HepG2 (cell line): ENCODE measurements around the gene SDK1.

Experiments used
- CTCF ChIP-seq: sonication (generic); formaldehyde crosslinking; IDR thresholded peaks from 2 replicates; pipeline ENCODE4 v1.5.0; 2020; ENCODE audit warnings: mild to moderate bottlenecking, missing genetic modification reagents, moderate library complexity
- HDAC2 ChIP-seq: sonication (generic); formaldehyde crosslinking; IDR thresholded peaks from 2 replicates; pipeline ENCODE4 v1.4.0; 2020; ENCODE audit warnings: missing genetic modification reagents
- IKZF4 ChIP-seq: sonication (generic); formaldehyde crosslinking; IDR thresholded peaks from 2 replicates; pipeline ENCODE4 v1.5.1; 2020; ENCODE audit warnings: borderline replicate concordance, mild to moderate bottlenecking, low read depth, missing genetic modification reagents; ENCODE audit errors: not compliant biosample characterization
- KAT8 ChIP-seq: IDR thresholded peaks from 2 replicates; pipeline ENCODE4 v1.6.1; 2016; ENCODE audit warnings: missing genetic modification reagents, missing compliant biosample characterization
- MNT ChIP-seq: fragments of 450-650 bp; IDR thresholded peaks from 2 replicates; pipeline ENCODE4 v1.6.1; 2016
- POLR2A ChIP-seq, 2 experiments: IDR thresholded peaks; 2 replicates each; pipeline ENCODE4 v1.6.1; 2011; ENCODE audit warnings: low read depth in 2 of 2, low read length in 2 of 2, mild to moderate bottlenecking in 1 of 2, moderate library complexity in 1 of 2; ENCODE audit not compliant: insufficient read depth in 1 of 2
- SRSF9 ChIP-seq: fragments of 200-400 bp; formaldehyde crosslinking; IDR thresholded peaks from 2 replicates; pipeline ENCODE4 v1.6.1; 2018; ENCODE audit warnings: borderline replicate concordance, mild to moderate bottlenecking, low read depth, low read length; ENCODE audit not compliant: insufficient read depth, poor library complexity, severe bottlenecking
- YY1 ChIP-seq: IDR thresholded peaks from 2 replicates; pipeline ENCODE4 v1.6.1; 2011; ENCODE audit warnings: low read length, low read depth, moderate library complexity, mild to moderate bottlenecking; ENCODE audit not compliant: insufficient read depth, insufficient replicate concordance

GRCh38 chr7:3439333-3440030, 138.4 kb downstream of the SDK1 start:
- no peak for TF ChIP-seq SRSF9
- TF ChIP-seq IKZF4 (CRISPR knock-in tag): no peak
- no peak for TF ChIP-seq CTCF
- TF ChIP-seq YY1: no peak
- TF ChIP-seq HDAC2 (CRISPR knock-in tag): no peak
- no peak for TF ChIP-seq KAT8 (CRISPR knock-in tag)
- TF ChIP-seq POLR2A (IDR thresholded peaks at IDR 0.05; ENCODE audit: insufficient read depth in 1 of 2, low read depth in 2 of 2, low read length in 2 of 2): no peak
- no peak for TF ChIP-seq MNT
